Amniotic epithelial cell (primary cell): ENCODE results near the gene C9orf43.
"Not testable (repeated sequence)": the region's sequence is repeated elsewhere in the genome, so short reads cannot be mapped to it uniquely, and the experiment has no call there.

Experiments
- DNase-seq: peaks from one replicate; pipeline ENCODE4 v3.0.0-alpha.2; 2010; ENCODE audit warnings: low read depth

C9orf43 gene, protein sequence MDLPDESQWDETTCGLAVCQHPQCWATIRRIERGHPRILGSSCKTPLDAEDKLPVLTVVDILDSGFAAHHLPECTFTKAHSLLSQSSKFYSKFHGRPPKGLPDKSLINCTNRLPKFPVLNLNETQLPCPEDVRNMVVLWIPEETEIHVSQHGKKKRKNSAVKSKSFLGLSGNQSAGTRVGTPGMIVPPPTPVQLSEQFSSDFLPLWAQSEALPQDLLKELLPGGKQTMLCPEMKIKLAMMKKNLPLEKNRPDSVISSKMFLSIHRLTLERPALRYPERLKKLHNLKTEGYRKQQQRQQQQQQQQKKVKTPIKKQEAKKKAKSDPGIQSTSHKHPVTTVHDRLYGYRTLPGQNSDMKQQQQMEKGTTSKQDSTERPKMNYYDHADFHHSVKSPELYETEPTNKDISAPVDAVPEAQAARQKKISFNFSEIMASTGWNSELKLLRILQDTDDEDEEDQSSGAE

DNA sequence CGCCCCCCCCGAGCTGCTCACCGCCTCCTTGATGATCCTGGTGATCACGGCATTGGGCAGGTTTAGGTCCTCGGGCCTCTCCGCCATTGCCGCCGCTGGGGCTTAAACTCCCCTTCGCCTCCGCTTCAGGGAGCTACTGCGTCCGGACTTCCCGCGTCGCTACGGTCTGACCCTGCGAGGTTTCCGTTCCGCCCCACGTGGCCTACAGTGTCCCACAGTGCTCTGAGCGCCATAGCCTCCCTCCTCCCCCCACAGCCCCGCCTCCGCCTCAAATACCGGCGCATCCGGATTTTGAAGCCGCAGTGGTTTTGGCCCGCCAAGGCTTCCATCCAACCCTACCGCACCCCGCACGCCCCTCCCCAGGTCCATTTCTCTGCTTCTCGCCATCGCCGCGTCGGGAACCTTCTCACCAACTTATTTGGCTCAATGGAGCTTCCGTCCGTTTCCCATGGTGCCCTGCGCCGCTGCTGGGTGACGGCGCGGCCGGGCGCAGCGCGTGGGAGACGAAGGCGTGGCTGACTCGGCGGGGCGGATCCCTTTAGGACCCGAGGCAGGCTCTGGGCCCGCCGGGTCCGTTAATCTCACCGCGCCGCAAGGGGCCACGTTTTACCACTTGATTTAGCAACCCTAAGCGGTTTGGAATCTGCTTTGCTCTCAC is at the start of gene C9orf43, which contains the start of gene POLE3:
C9orf43 (plus strand) TSS at position 541 of the 658 bp plus-strand sequence. CDS start 2,747 bp downstream, outside the sequence.
POLE3 (minus strand) TSS at position 469 of the 658 bp plus-strand sequence; CDS start at position 87, 382 bp downstream.
- DNase-seq, result peak; percentile 95

DNA sequence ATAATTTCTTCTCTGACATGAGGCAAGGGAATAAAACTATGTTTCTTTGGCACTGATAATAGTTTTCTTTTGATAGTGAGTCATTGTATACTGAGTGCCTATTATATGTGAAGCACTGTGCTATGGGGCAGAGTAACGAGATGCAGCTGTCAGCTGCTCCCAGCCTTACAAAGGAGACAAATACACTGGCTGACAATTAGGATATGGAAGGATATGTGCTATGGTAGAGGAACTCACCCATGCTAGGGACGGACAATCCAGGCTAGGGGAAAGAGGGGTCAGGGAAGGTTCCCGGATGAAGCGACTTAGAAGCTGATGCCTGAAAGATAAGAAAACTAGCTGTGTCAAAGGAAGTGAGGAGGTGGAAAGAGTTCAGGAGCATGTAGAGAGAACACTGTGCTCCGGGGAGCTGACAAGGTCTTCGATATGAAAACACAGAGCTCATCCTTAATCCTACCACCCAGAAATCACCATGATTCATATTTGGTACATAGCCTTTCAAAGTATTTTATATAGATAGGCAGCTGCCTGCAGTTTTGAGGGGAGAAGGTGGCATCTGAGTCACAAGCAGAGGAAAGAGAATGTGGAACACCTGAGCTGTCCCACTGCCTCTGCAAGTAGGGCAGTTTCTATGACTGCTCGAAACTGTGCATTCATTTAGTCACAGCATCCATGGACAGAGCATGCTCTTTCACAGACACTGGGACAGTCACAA is 49.1 kb upstream of the C9orf43 start:
- peak; percentile 16 for DNase-seq

DNA sequence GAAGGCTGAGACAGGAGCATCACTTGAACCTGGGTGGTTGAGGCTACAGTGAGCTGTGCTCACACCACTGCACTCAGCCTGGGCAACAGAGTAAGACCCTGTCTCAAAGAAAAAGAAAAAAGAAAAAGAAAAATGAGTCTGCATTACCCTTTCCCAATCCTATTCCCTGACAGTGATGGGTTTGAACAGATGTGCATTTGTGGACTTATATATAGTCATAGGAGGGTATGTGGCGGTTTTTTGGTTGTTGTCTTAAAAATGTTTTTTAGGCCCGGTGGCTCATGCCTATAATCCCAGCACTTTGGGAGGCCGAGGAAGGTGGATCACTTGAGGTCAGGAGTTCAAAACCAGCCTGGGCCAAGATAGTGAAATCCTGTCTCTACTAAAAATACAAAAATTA is 47.2 kb upstream of the C9orf43 start:
- DNase-seq, result no peak

DNA sequence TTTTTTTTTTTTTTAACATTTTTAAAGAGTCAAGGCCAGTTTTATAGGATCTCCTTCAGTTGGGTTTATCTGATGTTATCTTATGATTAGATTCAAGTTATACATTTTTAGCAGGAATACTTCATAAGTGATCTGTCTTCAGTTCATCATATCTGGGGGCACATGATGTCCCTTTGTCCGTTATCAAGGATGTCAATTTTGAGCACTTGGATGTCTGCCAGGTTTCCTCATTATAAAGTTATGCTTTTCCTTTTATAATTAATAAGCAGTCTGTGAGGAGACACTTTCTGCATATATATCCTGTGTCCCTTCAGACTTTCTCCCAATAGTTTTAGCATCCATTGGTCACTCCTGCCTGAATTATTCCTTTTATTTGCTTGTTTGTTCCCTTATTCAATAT is 45.6 kb upstream of the C9orf43 start:
- no peak for DNase-seq

DNA sequence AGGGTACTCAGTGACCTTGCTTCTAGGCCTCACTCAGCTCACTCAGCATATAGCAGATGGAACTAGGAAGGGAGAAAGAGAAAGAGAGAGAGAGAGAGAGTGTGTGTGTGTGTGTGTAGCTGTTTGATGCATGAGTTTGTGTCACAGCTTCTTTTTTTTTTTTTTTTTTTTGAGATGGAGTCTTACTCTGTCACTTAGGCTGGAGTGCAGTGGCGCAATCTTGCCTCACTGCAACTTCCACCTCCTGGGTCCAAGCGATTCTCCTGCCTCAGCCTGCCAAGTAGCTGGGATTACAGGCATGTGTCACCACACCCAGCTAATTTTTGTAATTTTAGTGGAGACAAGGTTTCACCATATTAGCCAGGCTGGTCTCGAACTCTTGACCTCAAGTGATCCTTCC is 44.9 kb upstream of the C9orf43 start:
- peak; percentile 19 for DNase-seq

DNA sequence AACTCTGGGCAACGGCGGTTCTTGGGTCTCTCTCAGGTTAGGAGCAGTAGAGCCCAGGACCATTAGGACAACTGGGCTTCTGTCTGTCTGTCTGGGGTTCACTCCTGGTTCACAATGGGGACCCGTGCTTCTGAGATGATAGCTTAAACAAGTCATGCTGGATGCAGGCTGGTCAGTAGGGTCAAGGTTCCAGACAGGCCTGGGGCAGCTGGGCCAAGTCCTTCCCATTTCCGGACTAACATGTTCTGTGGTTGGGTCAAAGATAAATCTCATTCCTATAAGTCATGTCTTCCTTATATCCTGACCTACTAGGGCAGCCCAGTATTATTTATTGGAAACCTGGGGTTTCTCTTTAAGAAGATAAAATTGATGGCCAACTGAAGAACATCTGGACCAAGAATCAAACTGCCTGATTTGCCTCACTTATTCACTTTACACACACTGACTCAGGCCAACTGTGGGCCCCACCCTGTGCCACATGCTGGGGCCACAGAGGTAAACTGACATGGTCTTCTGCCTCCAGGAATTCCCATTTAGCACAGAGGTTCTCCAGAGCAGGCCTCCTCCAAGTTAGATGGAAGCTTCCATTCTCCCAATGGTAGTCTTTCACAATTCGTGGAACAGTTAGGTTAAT is 42.1 kb upstream of the C9orf43 start:
- no peak for DNase-seq

DNA sequence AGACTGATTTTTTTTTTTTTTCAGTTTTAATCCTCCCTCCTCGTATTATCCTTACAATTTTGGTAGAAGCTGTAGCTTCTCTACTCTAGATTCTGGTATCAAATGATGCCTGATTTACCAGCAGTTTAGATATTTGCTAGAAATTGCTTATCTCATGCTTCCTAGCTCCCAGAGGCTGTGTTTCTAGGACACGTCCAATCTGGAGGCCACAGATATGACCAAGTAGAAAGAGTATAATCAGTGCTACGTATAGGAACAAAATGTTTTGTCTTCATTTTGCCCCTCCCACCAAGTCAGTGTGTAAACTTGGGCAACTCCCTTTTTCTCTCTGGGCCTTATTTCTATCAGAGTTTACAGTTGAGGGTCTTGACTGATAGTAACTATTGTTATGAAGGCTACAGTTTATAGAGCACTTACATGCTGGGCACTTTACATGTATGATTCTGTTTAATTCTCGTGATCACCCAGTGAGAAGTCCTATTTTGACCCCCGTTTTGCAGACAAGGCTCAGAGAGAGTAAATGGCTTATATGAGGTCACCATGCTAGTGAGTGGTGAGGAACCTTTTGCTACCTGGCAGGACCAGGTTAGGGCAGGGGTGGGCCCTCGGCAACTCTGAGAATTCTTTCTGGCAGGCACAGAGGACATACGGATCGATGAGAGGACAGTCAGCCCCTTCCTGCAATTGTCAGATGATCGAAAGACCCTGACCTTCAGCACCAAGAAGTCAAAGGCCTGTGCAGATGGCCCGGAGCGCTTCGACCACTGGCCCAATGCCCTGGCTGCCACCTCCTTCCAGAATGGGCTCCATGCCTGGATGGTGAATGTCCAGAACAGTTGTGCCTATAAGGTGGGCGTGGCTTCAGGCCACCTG is 41.3 kb upstream of the C9orf43 start:
- no peak for DNase-seq

DNA sequence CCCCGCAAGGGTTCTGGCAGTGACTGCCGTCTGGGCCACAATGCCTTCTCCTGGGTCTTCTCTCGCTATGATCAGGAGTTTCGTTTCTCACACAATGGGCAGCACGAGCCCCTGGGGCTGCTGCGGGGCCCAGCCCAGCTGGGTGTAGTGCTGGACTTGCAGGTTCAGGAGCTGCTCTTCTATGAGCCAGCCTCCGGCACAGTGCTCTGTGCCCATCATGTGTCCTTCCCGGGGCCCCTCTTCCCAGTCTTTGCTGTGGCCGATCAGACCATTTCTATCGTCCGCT is 40.7 kb upstream of the C9orf43 start:
- no peak for DNase-seq

DNA sequence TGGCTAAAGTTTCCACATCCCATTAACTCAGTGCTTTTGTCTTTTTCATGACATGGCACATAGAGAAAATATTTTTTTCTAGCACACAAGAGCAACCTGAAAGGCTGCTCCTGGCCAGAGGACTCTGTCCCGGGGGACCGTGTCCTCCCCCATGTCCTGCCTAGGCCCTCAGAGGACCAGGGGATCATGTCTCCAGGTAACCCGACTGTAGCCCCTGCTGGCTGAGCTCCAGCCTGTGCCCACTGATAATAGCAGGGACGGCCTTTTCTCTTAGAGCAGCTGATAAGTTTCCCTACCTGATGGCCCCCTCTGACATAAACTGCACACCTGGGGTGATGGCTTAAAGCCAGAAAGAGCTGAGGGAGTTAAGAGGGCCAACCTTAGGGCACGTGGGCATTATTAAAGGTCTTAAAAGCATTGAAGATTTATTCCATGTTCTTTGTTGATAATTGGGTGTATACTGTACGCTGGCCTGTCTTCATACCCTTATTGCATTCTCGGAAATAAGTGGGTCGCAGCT is 39.7 kb upstream of the C9orf43 start:
- DNase-seq, result no peak

DNA sequence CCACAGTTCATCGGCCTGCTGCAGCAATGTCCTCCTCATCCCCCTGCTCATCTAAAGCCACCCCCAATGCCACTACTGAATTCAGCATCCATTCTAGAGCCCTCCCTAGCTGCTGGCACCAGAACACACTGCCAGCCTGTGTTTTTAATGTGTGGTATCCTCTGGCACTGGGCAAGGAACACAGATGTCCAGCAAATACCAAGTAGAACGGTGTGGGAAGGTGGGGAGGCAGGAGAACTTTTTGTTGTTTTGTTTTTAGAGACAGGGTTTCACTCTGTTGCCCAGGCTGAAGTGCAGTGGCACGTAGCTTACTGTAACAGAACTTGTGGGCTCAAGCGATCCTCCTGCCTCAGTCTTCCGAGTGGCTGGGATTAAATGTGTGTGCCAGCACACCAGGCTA is 38.5 kb upstream of the C9orf43 start:
- no peak for DNase-seq

DNA sequence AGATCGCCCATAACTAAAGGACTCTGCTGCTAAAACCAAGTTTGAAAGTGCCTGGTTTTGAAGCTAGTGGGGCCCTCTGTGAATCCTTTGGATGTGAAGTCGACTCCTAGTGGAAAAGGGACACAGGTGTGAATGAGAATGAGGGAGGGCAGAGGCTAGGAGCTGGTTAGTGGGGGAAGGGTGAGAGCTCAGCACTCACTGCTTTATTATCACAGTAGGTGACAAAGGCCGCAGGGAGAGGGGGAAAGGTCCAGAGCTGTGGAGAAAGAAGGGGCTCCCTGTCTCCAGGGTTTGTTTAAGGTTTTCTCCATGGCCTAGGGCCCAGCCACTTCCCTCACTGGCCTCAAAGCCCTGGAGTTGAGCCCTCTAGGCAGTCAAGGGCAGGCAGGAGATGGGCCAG is 37.3 kb upstream of the C9orf43 start:
- no peak for DNase-seq

DNA sequence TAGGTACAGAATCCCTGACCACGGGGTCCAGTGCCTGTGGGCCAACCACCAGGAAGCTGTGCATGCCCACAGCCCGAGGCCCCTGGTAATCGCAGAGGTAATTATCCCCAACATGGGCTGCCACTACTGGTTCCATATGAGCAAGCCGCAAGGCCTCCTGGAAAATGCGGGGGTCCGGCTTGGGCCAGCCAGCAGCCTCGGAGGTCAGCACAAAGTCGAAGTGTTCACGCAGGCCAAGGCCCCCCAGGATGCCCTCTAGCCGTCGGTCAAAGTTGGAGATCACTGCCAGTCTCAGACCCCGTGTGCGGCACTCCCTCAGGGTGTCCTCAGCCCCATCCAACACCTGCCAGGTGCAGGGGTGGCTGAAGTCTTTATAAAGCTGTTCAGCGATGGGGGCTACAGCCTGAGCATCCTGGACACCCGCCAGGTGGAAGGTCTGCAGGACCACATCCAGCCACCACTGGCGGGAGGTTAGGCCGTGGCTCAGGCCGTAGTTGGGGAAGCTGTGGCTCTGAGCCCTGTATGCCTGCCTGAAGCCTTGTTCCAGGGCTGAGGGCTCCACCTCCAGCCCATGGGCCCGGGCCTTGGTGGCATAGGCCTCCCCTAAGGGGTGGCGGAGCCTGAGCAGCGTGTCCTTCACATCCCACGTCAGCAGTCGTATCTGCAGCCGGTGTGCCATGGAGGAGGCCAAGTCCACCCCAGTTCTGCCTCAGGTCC is 36.7 kb upstream of the C9orf43 start:
- no peak for DNase-seq

DNA sequence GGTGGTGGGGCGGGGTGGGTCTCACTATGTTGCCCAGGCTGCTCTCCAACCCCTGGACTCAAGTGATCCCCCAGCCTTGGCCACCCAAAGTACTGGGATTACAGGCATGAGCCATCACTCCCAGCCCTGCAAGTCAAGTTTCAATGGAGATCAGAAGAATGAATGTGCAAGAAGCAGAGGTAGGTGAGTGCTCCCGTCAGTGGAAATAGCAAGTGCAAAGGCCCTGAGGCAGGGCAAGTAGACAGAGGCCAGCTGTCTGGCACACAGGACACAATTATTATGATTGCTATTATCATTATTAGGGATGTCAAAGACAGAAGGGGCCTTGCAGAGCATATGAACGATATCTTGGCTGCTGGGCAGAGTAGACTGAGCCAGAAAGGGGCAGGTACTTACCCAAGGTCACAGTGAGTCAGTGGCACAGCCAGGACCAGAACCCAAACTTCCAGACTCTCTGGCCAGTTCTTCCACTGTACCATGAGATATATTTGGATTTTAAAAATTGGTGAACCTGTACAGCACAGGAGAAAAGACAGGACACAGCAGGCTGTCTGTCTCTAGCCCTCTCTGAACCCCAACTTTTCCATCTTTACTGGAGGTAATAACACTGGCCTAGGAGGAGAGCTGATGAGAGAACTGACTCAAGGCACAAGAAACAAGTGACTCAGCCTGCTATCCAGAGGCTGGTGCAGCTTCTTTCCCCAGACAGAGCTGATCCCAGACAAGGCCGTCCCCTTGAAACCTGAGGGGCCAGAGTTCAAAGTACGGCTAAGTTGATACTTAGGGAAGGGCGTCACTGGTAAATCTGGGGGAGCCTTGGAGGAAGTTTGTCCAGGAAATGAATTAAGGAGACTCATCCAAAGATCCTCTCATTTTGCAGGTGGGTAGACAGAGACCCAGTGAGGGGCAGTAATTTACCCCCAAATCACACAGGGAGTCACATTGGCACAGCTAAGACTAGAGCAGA is 35.2 kb upstream of the C9orf43 start:
- DNase-seq, result peak; percentile 54

DNA sequence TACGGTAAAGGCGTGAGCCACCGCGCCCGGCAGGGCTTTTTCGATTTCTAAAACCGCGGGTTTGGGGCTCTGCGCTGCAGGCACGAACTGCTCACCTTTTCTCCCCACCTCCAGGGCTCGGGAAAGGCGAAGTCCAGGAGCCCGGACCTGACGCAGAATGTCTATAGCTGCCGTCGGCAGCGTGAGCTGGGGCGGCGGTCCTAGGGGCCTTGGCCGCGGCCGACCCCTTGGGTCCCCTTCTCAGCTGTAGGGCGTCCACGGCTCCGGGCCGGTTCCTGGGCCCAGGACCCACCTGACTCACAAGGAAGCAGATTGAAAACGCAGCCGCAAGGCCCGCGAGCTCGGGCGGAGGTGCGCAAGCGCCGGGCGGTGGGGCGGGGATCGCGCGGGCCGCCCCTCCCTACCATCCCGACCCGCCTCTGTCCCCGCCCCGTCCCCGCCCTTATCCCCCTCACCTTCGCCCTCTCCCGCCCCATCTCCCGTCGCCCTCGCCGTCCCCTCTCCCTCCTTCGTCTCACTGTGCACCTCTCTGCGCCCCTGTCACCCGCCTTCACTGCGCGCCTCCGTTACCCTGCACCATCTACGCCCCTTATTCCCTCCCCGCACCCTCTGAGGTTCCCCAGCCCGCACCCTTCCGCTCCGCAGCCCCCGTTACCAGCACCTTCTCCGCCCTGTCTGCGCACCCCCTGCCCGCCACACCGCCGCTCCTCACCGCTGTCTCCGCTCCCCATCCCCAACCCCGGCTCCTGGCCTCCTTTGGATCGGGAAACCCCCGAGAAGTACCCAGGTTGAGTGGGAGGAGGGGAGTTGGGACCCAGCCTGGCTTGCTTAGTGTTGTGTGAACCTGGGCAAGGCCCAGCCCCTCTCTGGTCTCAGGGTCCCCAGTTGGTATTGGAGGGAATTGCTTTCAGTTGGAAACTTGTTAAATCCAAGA is 33.6 kb upstream of the C9orf43 start, which contains the start of gene HDHD3:
HDHD3 (minus strand) TSS at position 353 of the 934 bp plus-strand sequence. CDS start 2,632 bp downstream, outside the sequence.
- peak; percentile 72 for DNase-seq

DNA sequence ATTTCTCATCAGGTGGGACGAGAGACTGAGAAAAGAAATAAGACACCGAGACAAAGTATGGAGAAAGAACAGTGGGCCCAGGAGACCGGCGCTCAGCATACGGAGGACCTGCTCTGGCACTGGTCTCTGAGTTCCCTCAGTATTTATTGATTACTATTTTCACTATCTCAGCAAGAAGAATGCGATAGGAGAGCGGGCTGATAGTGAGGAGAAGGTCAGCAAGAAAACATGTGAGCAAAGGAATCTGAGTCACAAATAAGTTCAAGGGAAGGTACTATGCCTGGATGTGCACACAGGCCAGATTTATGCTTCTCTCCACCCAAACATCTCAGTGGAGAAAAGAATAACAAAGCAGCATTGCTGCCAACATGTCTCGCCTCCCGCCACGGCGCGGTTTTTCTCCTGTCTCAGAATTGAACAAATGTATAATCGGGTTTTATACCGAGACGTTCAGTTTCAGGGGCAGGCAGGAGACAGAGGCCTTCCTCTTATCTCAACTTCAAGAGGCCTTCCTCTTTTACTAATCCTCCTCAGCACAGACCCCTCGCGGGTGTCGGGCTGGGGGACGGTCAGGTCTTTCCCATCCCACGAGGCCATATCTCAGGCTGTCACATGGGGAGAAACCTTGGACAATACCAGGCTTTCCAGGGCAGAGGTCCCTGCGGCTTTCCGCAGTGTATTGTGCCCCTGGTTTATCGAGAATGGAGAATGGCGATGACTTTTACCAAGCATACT is 31.3 kb upstream of the C9orf43 start:
- DNase-seq, result peak; percentile 22

DNA sequence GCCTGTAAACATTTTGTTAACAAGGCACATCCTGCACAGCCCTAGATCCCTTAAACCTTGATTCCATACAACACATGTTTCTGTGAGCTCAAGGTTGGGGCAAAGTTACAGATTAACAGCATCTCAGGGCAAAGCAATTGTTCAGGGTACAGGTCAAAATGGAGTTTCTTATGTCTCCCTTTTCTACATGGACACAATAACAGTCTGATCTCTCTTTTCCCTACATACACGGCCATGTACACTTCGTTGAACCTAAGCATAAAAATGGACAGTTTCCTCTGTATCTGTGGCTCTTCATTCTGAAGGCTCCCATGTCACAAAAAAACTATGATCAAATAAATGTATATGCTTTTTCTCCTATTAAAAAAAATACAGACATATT is 30.7 kb upstream of the C9orf43 start:
- DNase-seq, result not testable (repeated sequence)

DNA sequence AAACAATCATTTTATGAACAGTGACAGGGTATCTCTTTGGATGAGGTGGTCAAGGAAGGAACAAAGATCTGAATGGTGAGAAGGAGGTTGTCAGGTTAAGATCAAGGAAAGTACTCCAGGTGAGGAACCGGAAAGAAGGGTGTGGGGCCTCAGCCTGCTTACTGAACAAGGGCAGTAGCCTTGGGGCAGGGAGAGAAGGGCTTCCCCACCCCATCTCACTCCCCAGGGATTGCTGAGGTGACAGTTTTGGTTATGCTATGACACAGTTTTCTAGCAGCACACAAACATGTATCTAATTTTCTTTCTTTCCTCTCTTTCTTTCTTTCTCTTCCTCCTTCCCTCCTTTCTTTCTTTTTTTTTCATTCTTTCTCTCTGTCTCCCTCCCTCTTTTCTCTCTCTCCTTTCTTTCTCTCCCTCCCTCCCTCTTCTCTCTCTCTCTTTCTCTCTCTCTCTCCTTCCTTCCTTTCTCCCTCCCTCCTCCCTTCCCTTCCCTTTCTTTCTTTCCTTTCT is 29.6 kb upstream of the C9orf43 start:
- no peak for DNase-seq
